ENCODE data around the gene SUSD1.

SUSD1 gene

GRCh38 chr9:112120439-112120925 lies 54.6 kb downstream of the SUSD1 start:
- peaks cover 0 to 20% of the 10 kb centered on the region in 2 experiments; a peak in 2 of 3 replicates for H3K36me3 ChIP-seq (ENCODE audit: control insufficient read depth in 2 of 2, insufficient read depth in 1 of 2, low read length in 2 of 2)
- ChIA-PET POLR2A (no interaction called here), CTCF (interaction anchor here (0.7 kb wide), 1 partner anchor 241 kb away, joined by 12 read pairs; no protein-coding TSS in a partner anchor)
- no peaks in the 10 kb centered on the region for H3K4me1 ChIP-seq (ENCODE audit: control insufficient read depth, insufficient read depth, low read length)
- no peak for TF ChIP-seq ZFP41 (tag by site-specific recombination; IDR thresholded peaks at IDR 0.05; ENCODE audit: borderline replicate concordance)
- peak; percentile 91 for TF ChIP-seq SP7 (tag by site-specific recombination; IDR thresholded peaks at IDR 0.05)
- H3K27ac ChIP-seq (ENCODE audit: extremely low read depth, low read depth, low read length): no peak overlapping the region
- H3K9me3 ChIP-seq (ENCODE audit: control insufficient read depth, insufficient read depth, low read depth, low read length): no peaks in the 10 kb centered on the region
- no peak overlapping the region for H3K4me3 ChIP-seq (ENCODE audit: low read depth, low read length)

- ChIA-PET CTCF (interaction anchor here (1.3 kb wide), 1 partner anchor 242 kb away, joined by 6 read pairs; no protein-coding TSS in a partner anchor), POLR2A (no interaction called here)
- Histone ChIP-seq H3K4me1 (ENCODE audit: control insufficient read depth, insufficient read depth, low read length) (no peaks in the 10 kb centered on the region), H3K4me3 (ENCODE audit: low read depth, low read length) (no peak overlapping the region), H3K36me3 (ENCODE audit: control insufficient read depth in 2 of 2, insufficient read depth in 1 of 2, low read length in 2 of 2) (peaks cover 0 to 20% of the 10 kb centered on the region in 2 experiments; a peak in 2 of 3 replicates), H3K9me3 (ENCODE audit: control insufficient read depth, insufficient read depth, low read depth, low read length) (no peaks in the 10 kb centered on the region), H3K27ac (ENCODE audit: extremely low read depth, low read depth, low read length) (no peak overlapping the region)
- TF ChIP-seq ZIC2 (tag by site-specific recombination; IDR thresholded peaks at IDR 0.05): no peak
- no peak for TF ChIP-seq PRDM4 (tag by site-specific recombination; IDR thresholded peaks at IDR 0.05)
- TF ChIP-seq ZNF610 (tag by site-specific recombination; IDR thresholded peaks at IDR 0.05; ENCODE audit: borderline replicate concordance): no peak
- no peak for TF ChIP-seq ZNF626 (tag by site-specific recombination; IDR thresholded peaks at IDR 0.05)
- no peak for TF ChIP-seq ZNF558 (tag by site-specific recombination; IDR thresholded peaks at IDR 0.05)
- no peak for TF ChIP-seq ZNF530 (tag by site-specific recombination; IDR thresholded peaks at IDR 0.05; ENCODE audit: low read depth)
- TF ChIP-seq ZBTB20 (tag by site-specific recombination; IDR thresholded peaks at IDR 0.05): no peak
These were observed 55.1 kb downstream of the SUSD1 start for GRCh38 chr9:112120030-112120341.

GRCh38 chr9:112119225-112120029 lies 55.7 kb downstream of the SUSD1 start:
- H3K9me3 ChIP-seq (ENCODE audit: control insufficient read depth, insufficient read depth, low read depth, low read length): no peaks in the 10 kb centered on the region
- H3K27ac ChIP-seq (ENCODE audit: extremely low read depth, low read depth, low read length): no peak overlapping the region
- H3K4me1 ChIP-seq (ENCODE audit: control insufficient read depth, insufficient read depth, low read length): no peaks in the 10 kb centered on the region
- ChIA-PET POLR2A (interaction anchor here (0.6 kb wide), 1 partner anchor 575 kb away, joined by 6 read pairs; no protein-coding TSS in a partner anchor), CTCF (interaction anchor here (0.5 to 1.3 kb wide), 3 partner anchors 21 to 379 kb away, joined by 3 to 6 read pairs (median 3); no protein-coding TSS in a partner anchor)
- no peak overlapping the region for H3K4me3 ChIP-seq (ENCODE audit: low read depth, low read length)
- peaks cover 0 to 20% of the 10 kb centered on the region in 2 experiments; a peak in 2 of 3 replicates for H3K36me3 ChIP-seq (ENCODE audit: control insufficient read depth in 2 of 2, insufficient read depth in 1 of 2, low read length in 2 of 2)
- TF ChIP-seq TCF7L2 (IDR thresholded peaks at IDR 0.05; ENCODE audit: borderline replicate concordance, low read depth, low read length): peak; percentile 54; the same call in 1 of the 2 replicates
- no peak for TF ChIP-seq BCL6B (tag by site-specific recombination; IDR thresholded peaks at IDR 0.05)

- H3K36me3 ChIP-seq (ENCODE audit: control insufficient read depth in 2 of 2, insufficient read depth in 1 of 2, low read length in 2 of 2): peaks cover 0 to 10% of the 10 kb centered on the region in 2 experiments; a peak in 2 of 3 replicates
- no peaks in the 10 kb centered on the region for H3K9me3 ChIP-seq (ENCODE audit: control insufficient read depth, insufficient read depth, low read depth, low read length)
- POLR2A ChIA-PET: no interaction called here
- no peaks in the 10 kb centered on the region for H3K4me1 ChIP-seq (ENCODE audit: control insufficient read depth, insufficient read depth, low read length)
- no peak overlapping the region for H3K27ac ChIP-seq (ENCODE audit: extremely low read depth, low read depth, low read length)
- CTCF ChIA-PET: no interaction called here
- H3K4me3 ChIP-seq (ENCODE audit: low read depth, low read length): no peak overlapping the region
- no peak for TF ChIP-seq ZNF843 (tag by site-specific recombination; IDR thresholded peaks at IDR 0.05)
- no peak for TF ChIP-seq PRDM10 (tag by site-specific recombination; IDR thresholded peaks at IDR 0.05)
- TF ChIP-seq ZNF571 (tag by site-specific recombination; IDR thresholded peaks at IDR 0.05): no peak
- no peak for TF ChIP-seq ZNF830 (tag by site-specific recombination; IDR thresholded peaks at IDR 0.05; ENCODE audit: low read depth)
- no peak for TF ChIP-seq KLF9 (tag by site-specific recombination; IDR thresholded peaks at IDR 0.05; ENCODE audit: low read depth)
- TF ChIP-seq ZNF704 (tag by site-specific recombination; IDR thresholded peaks at IDR 0.05): no peak
- no peak for TF ChIP-seq ZSCAN23 (tag by site-specific recombination; IDR thresholded peaks at IDR 0.05)
These were observed 57.1 kb downstream of the SUSD1 start for GRCh38 chr9:112118009-112118408.

All from HEK293 (cell line).